HG03354 (cell line): ENCODE measurements around the gene MLN.

Experiments
- ATAC-seq: cut with Tn5 transposase; IDR thresholded peaks from one replicate; pipeline ENCODE4 v1.9.1; 2021; ENCODE audit warnings: mild to moderate bottlenecking; ENCODE audit not compliant: unreplicated experiment, poor library complexity, severe bottlenecking

MLN gene

DNA sequence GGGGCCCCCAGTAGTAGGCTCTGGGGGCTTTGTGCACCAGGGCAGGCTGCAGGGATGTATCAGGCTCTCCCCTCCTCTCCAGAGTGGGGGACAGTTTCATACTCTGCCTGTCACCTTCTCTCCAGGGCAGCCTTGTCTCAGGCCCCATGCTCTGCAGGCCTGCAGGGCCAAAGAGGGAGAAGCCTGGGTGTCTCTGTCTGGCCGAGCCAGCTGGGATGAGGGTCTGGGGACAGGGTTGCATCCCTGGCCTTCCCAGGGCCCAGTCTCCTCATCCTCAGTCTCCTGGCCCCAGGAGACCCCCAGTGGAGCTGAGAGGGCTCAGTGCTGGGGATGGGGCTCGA is 42.3 kb downstream of the MLN start:
- ATAC-seq = no peak

DNA sequence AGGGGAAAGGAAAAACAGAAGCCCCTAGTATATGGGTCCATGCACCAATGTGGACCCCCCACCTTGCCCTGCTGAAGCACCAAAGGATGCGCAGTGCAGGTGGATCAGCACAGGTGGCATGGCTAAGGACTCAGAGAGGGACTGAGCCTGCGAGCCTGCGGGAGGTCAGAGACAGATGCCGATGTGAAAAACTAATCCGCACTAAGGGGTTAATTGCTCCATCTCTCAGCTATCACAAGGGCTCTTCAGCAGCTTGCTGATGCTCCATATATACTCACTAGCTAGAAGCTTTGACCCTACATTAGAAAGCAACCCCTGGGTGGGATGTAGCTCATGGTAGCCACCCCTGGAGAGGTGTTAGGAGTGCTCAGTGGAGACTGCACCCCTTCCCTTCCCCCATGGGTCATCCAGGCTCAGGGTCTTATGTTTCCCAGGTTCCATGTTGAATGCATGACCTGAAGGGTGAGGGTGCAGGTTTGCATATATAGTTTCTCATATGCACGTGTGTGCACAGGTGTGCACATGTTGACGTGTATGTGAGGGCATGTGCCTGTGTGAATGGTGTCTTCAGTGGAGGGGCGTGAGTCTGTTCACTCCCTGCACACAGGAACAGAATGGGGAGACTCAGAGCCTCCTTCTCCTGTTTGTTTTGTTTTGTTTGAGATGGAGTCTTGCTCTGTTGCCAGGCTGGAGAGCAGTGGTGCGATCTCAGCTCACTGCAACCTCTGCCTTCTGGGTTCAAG is 43.7 kb downstream of the MLN start:
- ATAC-seq = no peak

DNA sequence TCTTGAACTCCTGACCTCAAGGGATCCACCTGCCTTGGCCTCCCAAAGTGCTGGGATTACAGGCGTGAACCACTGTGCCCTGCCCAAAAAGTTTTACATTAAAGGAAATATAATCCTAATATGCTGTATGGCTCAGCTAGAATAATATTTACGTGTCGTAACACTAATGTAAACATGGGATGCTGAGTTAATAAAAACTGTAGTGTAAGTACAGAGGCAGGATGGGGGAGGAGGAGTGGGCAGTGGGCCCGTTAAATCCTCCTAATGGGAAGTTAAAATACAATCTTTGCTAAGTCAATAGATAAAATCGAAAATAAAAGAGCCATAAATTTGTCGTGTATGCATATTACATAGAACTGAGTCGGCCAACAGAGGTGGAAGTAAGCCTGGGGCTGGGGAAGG is 45.0 kb downstream of the MLN start:
- ATAC-seq = no peak

- ATAC-seq = no peak
Measured at GRCh38 chr6:33757906-33758305, 45.9 kb downstream of the MLN start.

- no peak for ATAC-seq
Measured at GRCh38 chr6:33757113-33757512, 46.7 kb downstream of the MLN start.

GRCh38 chr6:33756211-33756954 is 47.4 kb downstream of the MLN start:
- no peak for ATAC-seq

- ATAC-seq = no peak
Measured at GRCh38 chr6:33755070-33755869, 48.5 kb downstream of the MLN start.

DNA sequence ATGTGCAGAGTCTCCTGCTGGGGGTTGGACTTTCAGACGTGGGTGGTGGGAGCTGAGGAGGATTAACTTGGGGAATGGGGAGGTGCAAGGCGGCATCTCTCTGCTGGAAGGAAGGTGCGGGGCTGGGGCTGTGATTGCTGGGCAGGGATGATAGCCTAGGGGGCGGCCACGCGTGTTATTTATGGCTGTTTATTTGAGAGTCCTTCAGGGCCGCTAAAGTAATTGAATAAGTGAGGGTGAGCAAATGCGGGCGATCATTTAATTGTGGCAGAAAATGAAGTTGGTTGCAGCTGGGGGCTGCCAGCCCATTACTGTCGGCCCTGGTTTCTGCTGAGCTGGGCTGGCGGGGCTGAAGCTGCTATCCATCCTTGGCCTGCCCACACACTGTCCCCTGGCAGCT is 49.6 kb downstream of the MLN start:
- no peak for ATAC-seq

DNA sequence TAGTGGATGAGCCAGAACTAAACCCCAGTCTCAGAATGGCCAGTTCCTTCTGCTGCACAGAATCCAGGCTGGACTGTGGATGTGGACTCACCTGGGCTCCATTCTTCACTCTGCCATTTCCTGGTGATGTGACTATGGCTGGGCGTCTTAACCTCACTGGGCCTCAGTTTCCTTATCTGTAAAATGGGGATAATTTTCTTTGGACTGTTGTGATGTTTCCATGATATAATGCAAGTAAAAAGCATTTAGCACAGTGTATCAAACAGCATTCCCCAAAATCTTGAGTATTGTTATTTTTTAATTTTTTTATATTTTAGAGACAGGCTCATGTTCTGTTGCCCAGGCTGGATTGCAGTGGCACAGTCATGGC is 51.2 kb downstream of the MLN start:
- no peak for ATAC-seq

DNA sequence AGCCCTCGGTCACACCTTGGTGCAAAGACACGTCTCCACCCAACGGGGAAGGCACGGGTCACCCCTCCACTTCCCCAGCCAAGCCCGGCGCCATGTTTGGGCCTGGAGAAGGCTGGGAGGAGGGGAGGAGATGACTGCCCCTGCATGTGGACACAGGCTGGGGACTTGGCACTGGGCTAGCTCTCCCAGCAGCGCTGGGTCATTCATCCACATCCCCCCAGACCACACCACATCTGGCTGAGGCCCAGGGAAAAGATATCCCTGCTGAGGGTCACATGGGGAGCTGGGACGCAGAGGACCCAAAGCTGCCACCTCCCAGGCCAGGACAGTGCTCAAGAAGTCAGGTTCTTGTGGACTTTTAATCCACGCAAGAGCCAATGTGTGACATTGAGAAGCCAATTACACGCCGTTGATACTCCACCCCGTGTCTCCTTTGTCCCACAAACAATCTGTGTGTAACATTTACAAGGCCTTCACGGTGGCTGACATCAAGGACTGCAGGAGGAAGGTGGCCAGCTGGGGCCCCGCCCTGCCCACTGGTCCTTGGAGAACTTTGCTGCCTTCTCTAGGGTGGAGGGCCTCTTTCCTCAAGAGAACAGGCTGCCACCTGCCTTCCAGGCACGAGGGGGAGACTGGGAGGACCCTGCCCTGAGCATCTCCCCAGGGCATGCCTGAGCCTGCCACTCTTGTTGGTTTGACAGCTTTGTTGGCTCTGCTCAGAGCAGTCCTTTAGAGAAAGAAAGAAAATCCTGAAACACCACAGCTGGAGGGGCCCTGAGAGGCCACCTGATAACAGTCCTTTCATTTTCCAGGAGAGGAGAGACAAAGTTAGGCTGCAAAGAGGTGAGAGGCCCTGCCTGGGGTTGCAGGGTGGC is 51.8 kb downstream of the MLN start:
- ATAC-seq = no peak

- no peak for ATAC-seq
Measured at GRCh38 chr6:33750244-33750991, 53.4 kb downstream of the MLN start.

DNA sequence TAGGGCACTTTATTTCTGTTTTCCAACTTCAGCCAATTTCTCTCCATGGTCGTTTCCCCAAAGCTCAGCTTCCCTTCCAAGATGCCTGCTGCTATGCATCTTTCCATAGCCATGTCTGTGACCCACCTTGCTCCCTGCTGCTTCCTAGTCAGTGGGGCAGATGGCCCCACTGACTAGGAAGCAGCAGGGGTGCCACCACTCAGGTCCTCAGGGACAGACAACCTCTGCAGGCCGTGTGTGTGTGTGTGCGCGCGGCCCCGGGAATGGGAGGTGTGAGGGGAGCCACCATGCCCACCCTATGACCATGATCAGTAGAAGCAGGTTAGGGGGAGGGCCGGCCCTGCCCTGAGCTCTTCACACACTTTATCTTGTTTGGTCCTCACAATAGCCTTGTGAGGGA is 54.4 kb downstream of the MLN start:
- ATAC-seq = no peak

- ATAC-seq = no peak
Measured at GRCh38 chr6:33748841-33749240, 55.0 kb downstream of the MLN start.

DNA sequence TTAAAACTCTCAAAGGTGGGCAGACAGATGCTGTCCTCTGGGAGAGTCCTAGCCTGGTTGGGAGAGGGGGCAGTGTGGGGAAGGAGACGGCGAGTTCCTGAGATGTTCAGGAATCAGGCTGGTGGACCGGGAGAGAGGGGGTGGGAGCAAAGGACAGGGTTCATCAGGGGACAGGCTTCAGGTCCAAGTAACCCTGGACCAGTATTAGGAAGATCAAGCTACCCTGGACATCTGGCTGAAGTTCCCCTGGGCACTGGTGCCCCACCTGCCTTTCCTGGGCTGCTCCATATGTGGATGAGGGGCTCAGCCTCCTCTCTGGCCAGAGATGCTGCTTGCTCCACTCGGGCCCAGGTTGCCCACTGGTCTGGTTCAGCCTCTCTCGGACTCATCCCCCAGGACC is 56.0 kb downstream of the MLN start:
- ATAC-seq = no peak

- ATAC-seq = no peak
Measured at GRCh38 chr6:33746651-33747100, 57.1 kb downstream of the MLN start, which contains the start of gene IP6K3. IP6K3 (minus strand) TSS chr6:33746905; CDS start chr6:33735476, 11,429 bp downstream.

DNA sequence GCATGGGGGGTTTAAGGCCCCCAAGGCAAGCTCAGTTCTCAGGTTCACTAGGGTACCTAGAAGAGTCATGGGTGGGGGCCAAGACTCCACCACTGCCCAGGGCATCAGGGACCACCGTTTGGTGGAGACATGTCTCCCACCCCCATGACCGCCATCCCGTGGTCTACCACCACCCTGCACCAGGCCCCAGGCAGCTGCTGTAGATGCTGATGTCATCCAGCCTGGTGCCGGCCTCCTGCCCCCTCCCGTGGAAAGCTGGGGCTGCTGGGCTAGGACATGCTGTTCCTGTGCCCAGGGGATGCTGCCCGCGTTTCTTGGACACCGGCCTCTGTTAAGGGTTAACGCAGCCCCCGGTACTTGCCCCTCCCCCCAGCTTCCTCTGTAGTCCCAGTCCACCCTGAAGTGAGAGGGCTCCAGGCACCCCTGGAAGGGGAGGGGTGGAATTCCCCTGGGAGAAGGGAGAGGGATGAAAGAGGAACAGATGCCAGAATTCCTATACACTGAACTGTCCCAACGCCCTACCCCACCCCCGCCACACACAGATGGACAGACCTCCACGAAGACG is 57.7 kb downstream of the MLN start:
- ATAC-seq = no peak

GRCh38 chr6:33745548-33745947 is 58.3 kb downstream of the MLN start:
- ATAC-seq = no peak

- no peak for ATAC-seq
Measured at GRCh38 chr6:33744895-33745546, 58.8 kb downstream of the MLN start.
